G401.6 (cell line): Measurements from ENCODE around the gene NPBWR2.

Source experiments
- FAIRE-seq: peaks from 2 replicates; lab custom pipeline; 2012; peaks lifted over from hg19 to GRCh38; lab: Jason Lieb, UNC

NPBWR2 gene, protein sequence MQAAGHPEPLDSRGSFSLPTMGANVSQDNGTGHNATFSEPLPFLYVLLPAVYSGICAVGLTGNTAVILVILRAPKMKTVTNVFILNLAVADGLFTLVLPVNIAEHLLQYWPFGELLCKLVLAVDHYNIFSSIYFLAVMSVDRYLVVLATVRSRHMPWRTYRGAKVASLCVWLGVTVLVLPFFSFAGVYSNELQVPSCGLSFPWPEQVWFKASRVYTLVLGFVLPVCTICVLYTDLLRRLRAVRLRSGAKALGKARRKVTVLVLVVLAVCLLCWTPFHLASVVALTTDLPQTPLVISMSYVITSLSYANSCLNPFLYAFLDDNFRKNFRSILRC

GRCh38 chr20:64106981-64107735 is at the start of gene NPBWR2:
TSS of gene NPBWR2 (minus strand) at chr20:64107565. CDS start at chr20:64106831, 734 bp downstream.
- FAIRE-seq, result no peak

DNA sequence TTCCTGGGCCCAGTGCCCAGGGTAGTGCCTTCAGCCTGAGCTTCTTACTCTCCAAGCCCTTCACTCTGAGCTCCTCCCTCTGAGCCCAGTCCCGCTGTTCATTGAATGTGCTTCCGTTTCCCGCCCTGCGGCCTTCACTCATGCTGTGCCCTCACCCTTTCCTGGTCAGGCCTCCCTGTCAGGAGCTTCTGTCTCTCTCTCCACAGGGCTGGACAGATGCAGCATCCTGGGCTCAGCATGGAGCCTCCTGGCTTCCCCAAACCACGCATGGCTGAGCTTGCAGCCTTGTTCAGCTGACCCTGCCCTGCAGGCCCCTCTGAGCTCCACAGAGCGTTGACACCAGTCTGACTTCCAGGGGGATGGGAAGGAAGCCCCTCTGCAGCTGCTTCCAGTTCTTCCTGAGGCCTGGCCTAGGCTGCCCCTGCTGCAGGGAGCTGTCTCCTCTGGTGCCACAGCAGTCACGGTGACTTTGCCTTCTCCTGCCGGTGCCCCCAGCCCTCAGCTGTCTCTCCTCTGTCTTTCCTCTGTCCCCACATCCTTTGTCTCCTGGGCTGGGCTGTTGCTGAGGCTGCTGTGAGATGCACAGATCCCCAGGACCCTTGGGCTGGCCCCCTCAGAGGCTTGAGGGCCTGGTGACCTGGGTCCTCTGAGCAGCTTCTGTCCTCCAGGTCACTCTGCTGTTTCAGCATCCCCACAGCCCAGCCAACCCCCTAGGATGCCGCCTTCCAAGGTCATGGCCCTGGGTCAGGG is 48.9 kb upstream of the NPBWR2 start:
- FAIRE-seq, result no peak

GRCh38 chr20:64155258-64156135 is 48.1 kb upstream of the NPBWR2 start:
- no peak for FAIRE-seq

DNA sequence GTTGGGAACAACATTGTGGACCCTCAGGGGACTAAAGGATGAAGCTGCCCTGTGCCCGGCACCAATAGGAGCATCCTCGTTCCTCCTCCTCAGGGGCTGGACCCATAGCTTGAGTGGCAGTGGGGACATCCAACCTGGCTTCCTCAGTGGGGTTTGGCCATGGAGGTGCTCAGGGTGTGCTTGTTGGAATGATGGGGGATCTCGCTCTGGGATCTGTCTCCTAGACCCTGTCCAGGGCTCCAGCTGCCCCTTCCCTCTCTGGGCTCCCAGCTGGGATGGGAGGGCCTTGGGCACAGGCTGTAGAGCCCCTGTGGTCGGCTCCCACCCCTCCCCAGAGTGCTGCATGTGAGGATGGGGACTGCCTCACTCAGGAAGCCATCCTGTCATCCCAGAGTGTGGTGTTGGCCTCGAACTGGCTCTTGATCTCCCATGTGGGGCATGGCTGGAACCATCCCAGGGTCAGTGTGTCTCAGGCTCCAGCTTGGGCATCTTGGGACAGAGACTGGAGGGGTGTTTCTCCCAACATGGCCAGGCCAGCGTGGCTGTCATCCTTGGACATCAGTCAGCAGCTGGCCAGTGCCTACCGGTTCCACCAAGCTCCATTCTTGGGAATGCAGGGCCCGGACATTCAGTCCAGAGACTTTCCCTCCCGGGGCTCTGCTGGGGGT is 47.4 kb upstream of the NPBWR2 start:
- no peak for FAIRE-seq

- FAIRE-seq, result no peak
Observed at GRCh38 chr20:64153861-64154589, 46.7 kb upstream of the NPBWR2 start.

DNA sequence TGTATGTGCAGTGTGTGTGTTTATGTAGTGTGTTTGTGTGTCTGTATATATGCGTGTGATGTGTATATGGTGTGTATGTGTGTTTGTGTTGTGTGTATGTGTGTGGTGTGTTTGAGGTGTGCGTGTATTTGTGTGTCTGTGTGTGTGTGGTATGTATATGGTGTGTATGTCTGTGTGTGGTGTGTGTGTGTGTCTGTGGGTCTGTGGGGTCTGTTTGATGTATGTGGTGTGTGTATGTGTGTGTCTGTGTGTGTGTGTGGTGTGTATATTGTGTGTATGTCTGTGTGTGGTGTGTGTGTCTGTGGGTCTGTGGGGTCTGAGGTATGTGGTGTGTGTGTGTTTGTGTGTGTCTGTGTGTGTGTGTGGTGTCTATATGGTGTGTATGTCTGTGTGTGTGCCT is 46.0 kb upstream of the NPBWR2 start:
- no peak for FAIRE-seq

DNA sequence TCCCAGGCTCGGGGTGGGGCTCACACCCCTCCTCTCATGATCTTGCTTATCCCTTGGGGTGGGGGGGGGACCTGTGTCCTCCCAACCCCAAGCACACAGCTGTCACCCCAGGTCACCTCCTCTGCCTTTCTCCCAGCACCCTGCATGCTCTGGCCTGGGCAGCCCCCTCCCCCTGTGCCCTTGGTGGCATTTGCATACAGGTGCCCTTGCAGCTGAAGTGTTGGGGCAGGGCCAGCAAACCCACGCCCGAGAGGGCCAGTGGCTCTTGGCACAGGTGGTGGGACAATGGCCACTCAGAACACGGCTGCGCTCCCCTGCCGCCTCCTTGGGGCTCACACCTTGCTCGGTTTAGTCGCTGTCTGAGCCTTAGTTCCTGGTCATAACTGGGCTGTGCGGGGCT is 45.5 kb upstream of the NPBWR2 start:
- no peak for FAIRE-seq

GRCh38 chr20:64151633-64152530 is 44.5 kb upstream of the NPBWR2 start:
- FAIRE-seq, result no peak

GRCh38 chr20:64150756-64151632 is 43.6 kb upstream of the NPBWR2 start:
- FAIRE-seq, result no peak

- no peak for FAIRE-seq
Observed at GRCh38 chr20:64149809-64150560, 42.6 kb upstream of the NPBWR2 start.

GRCh38 chr20:64149141-64149540 is 41.8 kb upstream of the NPBWR2 start:
- FAIRE-seq, result no peak

- FAIRE-seq, result no peak
Observed at GRCh38 chr20:64148581-64148980, 41.2 kb upstream of the NPBWR2 start.

GRCh38 chr20:64146936-64147477 is 39.6 kb upstream of the NPBWR2 start:
- no peak for FAIRE-seq

DNA sequence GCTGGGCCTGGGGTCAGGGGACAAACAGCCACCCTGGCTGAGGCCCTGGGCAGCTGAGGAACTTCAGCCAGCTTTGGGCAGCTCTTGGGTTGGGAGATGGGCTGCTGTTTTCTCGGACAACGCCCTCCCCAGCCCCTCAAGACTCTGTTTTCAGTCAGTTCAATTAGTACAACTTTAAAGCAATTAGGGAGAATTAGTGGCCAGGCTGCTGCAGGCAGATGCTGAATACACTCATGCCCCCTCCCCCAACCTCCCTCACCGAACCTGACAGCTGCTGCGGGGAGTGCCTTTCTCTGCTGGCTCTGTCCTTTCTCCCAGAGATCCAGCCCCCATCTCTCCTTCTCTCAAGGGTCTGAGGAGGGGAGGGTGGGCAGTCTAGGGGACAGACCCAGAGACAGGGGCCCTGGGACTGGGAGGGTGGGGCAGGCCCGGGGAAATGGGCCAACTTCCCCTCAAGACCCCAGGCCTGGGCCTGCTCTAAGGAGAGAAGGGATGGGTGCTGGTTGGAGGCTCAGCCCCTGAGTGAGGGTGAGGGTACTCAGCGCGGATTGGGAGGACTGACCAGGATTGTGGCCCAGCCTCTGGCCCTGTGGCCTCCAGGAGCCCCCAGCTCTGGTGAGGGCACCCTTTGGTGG is 39.1 kb upstream of the NPBWR2 start:
- FAIRE-seq, result no peak

GRCh38 chr20:64145458-64146300 is 38.3 kb upstream of the NPBWR2 start:
- FAIRE-seq, result no peak
